Endothelial cell of umbilical vein (primary cell): ENCODE results near the gene MAP1LC3B. TPM values are rescaled to one million over a fixed set of nuclear protein-coding genes. Genes with fewer than 3 reads are reported as not detected.

ENCODE experiments used
- BruUV-seq: library from RNA; stranded (reverse); fragments of 400-500 nt; replicated peaks from 2 replicates; lab custom pipeline; 2021; lab: Mats Ljungman, UMichigan
- CTCF ChIA-PET: fragments of 300-600, 350-600 bp; sonication (Branson Sonifier 250); formaldehyde crosslinking; loops from one replicate; lab custom pipeline; 2021; ENCODE audit warnings: antibody characterized with exemption, inconsistent platforms; lab: Charles Lee
- POLR2A ChIA-PET: fragments of 300-600, 350-600 bp; sonication (Branson Sonifier 250); formaldehyde crosslinking; loops from one replicate; lab custom pipeline; 2021; ENCODE audit warnings: antibody characterized with exemption, inconsistent platforms; lab: Charles Lee
- DNase-seq: peaks from one replicate; pipeline ENCODE4 v3.0.0-alpha.2; 2011; ENCODE audit warnings: low read depth, low spot score
- FAIRE-seq: peaks from 2 replicates; lab custom pipeline; 2011; peaks lifted over from hg19 to GRCh38; lab: Jason Lieb, UNC
- H2AFZ ChIP-seq: 2 replicates; pipeline ENCODE4 v1.6.0; 2012; ENCODE audit warnings: low read depth, low read length, control low read depth, inconsistent platforms
- H3K27ac ChIP-seq: 2 replicates; pipeline ENCODE4 v1.5.1; 2011; ENCODE audit warnings: low read depth, mild to moderate bottlenecking, control low read depth, low read length, moderate library complexity; ENCODE audit not compliant: insufficient read depth
- H3K27me3 ChIP-seq, 2 experiments: 2 replicates each; pipeline versions ENCODE4 v1.6.0 to v1.6.1; 2011; ENCODE audit warnings: low read length in 2 of 2, mixed read lengths in 1 of 2; ENCODE audit not compliant: control insufficient read depth in 2 of 2, insufficient read depth in 2 of 2
- H3K36me3 ChIP-seq, 2 experiments: 2 replicates in 1 of 2; 3 replicates in 1 of 2; pipeline ENCODE4 v1.5.1; 2011; ENCODE audit warnings: low read length in 2 of 2, mild to moderate bottlenecking in 1 of 2, moderate library complexity in 1 of 2; ENCODE audit not compliant: control insufficient read depth in 2 of 2, insufficient read depth in 2 of 2; ENCODE audit errors: extremely low read depth in 1 of 2
- H3K4me1 ChIP-seq: 3 replicates; pipeline ENCODE4 v1.5.1; 2011; ENCODE audit warnings: mild to moderate bottlenecking, low read length; ENCODE audit not compliant: control insufficient read depth, insufficient read depth; ENCODE audit errors: extremely low read depth
- H3K4me2 ChIP-seq: 2 replicates; pipeline ENCODE4 v1.6.1; 2011; ENCODE audit warnings: low read length, control low read depth, mixed read lengths; ENCODE audit not compliant: insufficient read depth
- H3K4me3 ChIP-seq, 3 experiments: fragments of 200-600 bp in 1 of 3; sonication (generic), shearing (Covaris generic) in 1 of 3; replicated peaks in 1 of 3; 2 replicates each; pipeline ENCODE4 v1.5.1; 2011 to 2016; ENCODE audit warnings: control low read depth in 3 of 3, low read length in 3 of 3, mild to moderate bottlenecking in 2 of 3, inconsistent platforms in 1 of 3, low read depth in 1 of 3, moderate library complexity in 1 of 3; ENCODE audit not compliant: insufficient read depth in 1 of 3
- H3K79me2 ChIP-seq: 2 replicates; pipeline ENCODE4 v1.6.0; 2012; ENCODE audit warnings: low read length, inconsistent platforms; ENCODE audit not compliant: control insufficient read depth, insufficient read depth
- H3K9ac ChIP-seq: replicated peaks from 2 replicates; pipeline ENCODE3; 2011; ENCODE audit warnings: low read length, control low read depth; ENCODE audit not compliant: insufficient read depth; ENCODE audit errors: extremely low read depth
- H3K9me1 ChIP-seq: replicated peaks from 3 replicates; pipeline ENCODE4 v1.6.0; 2011; ENCODE audit warnings: mild to moderate bottlenecking, low read length; ENCODE audit not compliant: control insufficient read depth, insufficient read depth; ENCODE audit errors: extremely low read depth
- H3K9me3 ChIP-seq: replicated peaks from 2 replicates; pipeline ENCODE4 v1.5.1; 2012; ENCODE audit warnings: low read length, inconsistent platforms; ENCODE audit not compliant: control insufficient read depth, insufficient read depth
- H4K20me1 ChIP-seq: replicated peaks from 2 replicates; pipeline ENCODE3; 2011; ENCODE audit warnings: mild to moderate bottlenecking, low read length; ENCODE audit not compliant: control insufficient read depth, insufficient read depth; ENCODE audit errors: extremely low read depth
- EZH2 ChIP-seq: IDR thresholded peaks from 2 replicates; pipeline ENCODE4 v1.6.1; 2012; ENCODE audit warnings: borderline replicate concordance, low read depth, mild to moderate bottlenecking, moderate library complexity, low read length, inconsistent platforms; ENCODE audit not compliant: severe bottlenecking
- GATA2 ChIP-seq: IDR thresholded peaks from 2 replicates; pipeline ENCODE4 v1.7.0; 2011; ENCODE audit warnings: low read depth, mild to moderate bottlenecking, moderate library complexity, mixed read lengths, low read length; ENCODE audit not compliant: insufficient read length, insufficient read depth
- MYC ChIP-seq: IDR thresholded peaks from one replicate; pipeline ENCODE4 v1.6.1; 2011; ENCODE audit warnings: mild to moderate bottlenecking, low read depth, low read length
- POLR2AphosphoS5 ChIP-seq: IDR thresholded peaks from 2 replicates; pipeline ENCODE4 v1.6.1; 2012; ENCODE audit warnings: low read depth, mild to moderate bottlenecking, control low read depth, low read length, moderate library complexity; ENCODE audit not compliant: insufficient read depth
- dilution Hi-C: fragments of 300-500 bp; cut with MboI; formaldehyde crosslinking; loops from one replicate; pipeline ENCODE4 v1.15.0; 2019; ENCODE audit warnings: low sequenced_read_pairs; ENCODE audit not compliant: extremely low pct_ligation_motif_present
- intact Hi-C: fragments of 100-400 bp; cut with micrococcal nuclease; formaldehyde crosslinking; loops from one replicate; pipeline ENCODE4 v1.10.0; 2022
- polyA plus RNA-seq, 4 experiments: library from polyadenylated mRNA; depleted of rRNA in 3 of 4; stranded (reverse) in 3 of 4; unstranded in 1 of 4; fragments of >200 nt; gene quantifications; 2 replicates each; pipeline versions ENCODE4 v1.2.1 to v1.2.3, GENCODE V29; 2011 to 2012; ENCODE audit warnings: missing spikeins in 1 of 4
- total RNA-seq: library from RNA; stranded (reverse); gene quantifications from 2 replicates; pipeline ENCODE4 v1.2.3, GENCODE V29; 2021
- TF ChIP-seq, protein P1 (sequence below), 2 donors: IDR thresholded peaks; 1 replicate in 1 of 2; 2 replicates in 1 of 2; pipeline ENCODE4 v1.5.1; 2011; ENCODE audit warnings: low read length in 2 of 2, mild to moderate bottlenecking in 2 of 2, moderate library complexity in 2 of 2, control low read depth in 1 of 2, inconsistent platforms in 1 of 2, low read depth in 1 of 2; ENCODE audit not compliant: insufficient read depth in 1 of 2; ENCODE audit errors: extremely low read depth in 1 of 2

MAP1LC3B gene
- total and polyA plus RNA-seq, 2 donors (not counting 3 experiments of a cell fraction or from before 2014, with no cell fraction given): 40.7 to 99.9 TPM

- BruUV-seq: TSS peak; percentile 52
Measured at GRCh38 chr16:87436225-87437172, 44.4 kb downstream of the MAP1LC3B start.

More at GRCh38 chr16:87436225-87437172, 44.4 kb downstream of the MAP1LC3B start:
- ChIA-PET POLR2A (interaction anchor here (1.1 kb wide), 1 partner anchor 29 kb away, joined by 4 read pairs; no protein-coding TSS in a partner anchor), CTCF (interaction anchor here (0.7 to 5.2 kb wide), 15 partner anchors 8 to 333 kb away, joined by 3 to 16 read pairs (median 6); no protein-coding TSS in a partner anchor)
- intact Hi-C loops (loop anchor here (1.0 to 5.0 kb wide), 4 partner anchors 21 to 57 kb away; partner anchors contain the start of genes MAP1LC3B and ZCCHC14), dilution Hi-C loops (no loop called here)
- H3K9ac ChIP-seq: peak overlapping the region; percentile 70
- H3K36me3 ChIP-seq: peaks cover 0 to 8% of the 10 kb centered on the region in 2 experiments
- no peaks in the 10 kb centered on the region for H4K20me1 ChIP-seq
- peak overlapping the region; percentile 90 for H3K27ac ChIP-seq
- TF ChIP-seq, protein P1, sequence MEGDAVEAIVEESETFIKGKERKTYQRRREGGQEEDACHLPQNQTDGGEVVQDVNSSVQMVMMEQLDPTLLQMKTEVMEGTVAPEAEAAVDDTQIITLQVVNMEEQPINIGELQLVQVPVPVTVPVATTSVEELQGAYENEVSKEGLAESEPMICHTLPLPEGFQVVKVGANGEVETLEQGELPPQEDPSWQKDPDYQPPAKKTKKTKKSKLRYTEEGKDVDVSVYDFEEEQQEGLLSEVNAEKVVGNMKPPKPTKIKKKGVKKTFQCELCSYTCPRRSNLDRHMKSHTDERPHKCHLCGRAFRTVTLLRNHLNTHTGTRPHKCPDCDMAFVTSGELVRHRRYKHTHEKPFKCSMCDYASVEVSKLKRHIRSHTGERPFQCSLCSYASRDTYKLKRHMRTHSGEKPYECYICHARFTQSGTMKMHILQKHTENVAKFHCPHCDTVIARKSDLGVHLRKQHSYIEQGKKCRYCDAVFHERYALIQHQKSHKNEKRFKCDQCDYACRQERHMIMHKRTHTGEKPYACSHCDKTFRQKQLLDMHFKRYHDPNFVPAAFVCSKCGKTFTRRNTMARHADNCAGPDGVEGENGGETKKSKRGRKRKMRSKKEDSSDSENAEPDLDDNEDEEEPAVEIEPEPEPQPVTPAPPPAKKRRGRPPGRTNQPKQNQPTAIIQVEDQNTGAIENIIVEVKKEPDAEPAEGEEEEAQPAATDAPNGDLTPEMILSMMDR (IDR thresholded peaks at IDR 0.05; ENCODE audit: extremely low read depth in 1 of 2, insufficient read depth in 1 of 2, low read depth in 1 of 2, low read length in 2 of 2): no peak
- TF ChIP-seq EZH2: no peak
- TF ChIP-seq MYC: no peak
- TF ChIP-seq GATA2: peak; percentile 6
- TF ChIP-seq POLR2AphosphoS5: peak; percentile 8
- peaks cover 18% of the 10 kb centered on the region for H3K4me1 ChIP-seq
- no peak for DNase-seq
- peak overlapping the region in 1 of 3 experiments; percentile 10 for H3K4me3 ChIP-seq
- no peak overlapping the region for H2AFZ ChIP-seq
- no peaks in the 10 kb centered on the region for H3K9me3 ChIP-seq
- peak overlapping the region; percentile 72 for H3K4me2 ChIP-seq
- H3K9me1 ChIP-seq: no peaks in the 10 kb centered on the region
- H3K79me2 ChIP-seq: peaks cover 6% of the 10 kb centered on the region
- peak; percentile 15 for FAIRE-seq
- H3K27me3 ChIP-seq: no peaks in the 10 kb centered on the region
